H1 (cell line): ENCODE results near the gene TMA7. TPM values are rescaled to one million over a fixed set of nuclear protein-coding genes. Genes with fewer than 3 reads are reported as not detected.

Source experiments
- CTCF ChIA-PET: fragments of 300-600 bp; sonication (Branson Sonifier 250); formaldehyde crosslinking; loops from one replicate; lab custom pipeline; 2021; ENCODE audit not compliant: partially characterized antibody; lab: Charles Lee
- POLR2A ChIA-PET: fragments of 300-600 bp; sonication (Branson Sonifier 250); formaldehyde crosslinking; loops from one replicate; lab custom pipeline; 2021; ENCODE audit warnings: inconsistent platforms; ENCODE audit not compliant: partially characterized antibody; lab: Charles Lee
- DNase-seq, 2 experiments: peaks; one replicate each; pipeline versions ENCODE4 v3.0.0 to v3.0.0-alpha.2; 2010 to 2022; ENCODE audit warnings: low spot score in 2 of 2, low read depth in 1 of 2, mixed read lengths in 1 of 2
- FAIRE-seq: peaks from 2 replicates; lab custom pipeline; 2011; peaks lifted over from hg19 to GRCh38; lab: Jason Lieb, UNC
- H2AFZ ChIP-seq: 2 replicates; pipeline ENCODE4 v1.8.1; 2012; ENCODE audit warnings: low read length, inconsistent platforms
- H2AK5ac ChIP-seq: 2 replicates; pipeline ENCODE4 v1.6.1; 2013; ENCODE audit warnings: low read depth, low read length
- H2BK120ac ChIP-seq: replicated peaks from 2 replicates; pipeline ENCODE3; 2013; ENCODE audit warnings: low read depth, low read length, inconsistent platforms
- H2BK12ac ChIP-seq: 2 replicates; pipeline ENCODE4 v1.6.1; 2013; ENCODE audit warnings: low read depth, low read length
- H2BK15ac ChIP-seq: 2 replicates; pipeline ENCODE4 v1.6.1; 2013; ENCODE audit warnings: low read length
- H2BK20ac ChIP-seq: 2 replicates; pipeline ENCODE4 v1.6.1; 2013; ENCODE audit warnings: low read length
- H2BK5ac ChIP-seq: 2 replicates; pipeline ENCODE4 v1.6.1; 2013; ENCODE audit warnings: low read depth, low read length
- H3K14ac ChIP-seq: 2 replicates; pipeline ENCODE4 v1.6.1; 2013; ENCODE audit warnings: inconsistent platforms; ENCODE audit not compliant: insufficient read length
- H3K18ac ChIP-seq: 2 replicates; pipeline ENCODE4 v1.6.1; 2013; ENCODE audit warnings: low read length; ENCODE audit errors: extremely low read depth
- H3K23ac ChIP-seq: 2 replicates; pipeline ENCODE4 v1.6.1; 2013; ENCODE audit warnings: inconsistent platforms; ENCODE audit not compliant: insufficient read length
- H3K23me2 ChIP-seq: 2 replicates; pipeline ENCODE4 v1.6.1; 2013; ENCODE audit warnings: low read depth, low read length
- H3K27ac ChIP-seq: 2 replicates; pipeline ENCODE4 v1.6.1; 2011; ENCODE audit warnings: low read depth, low read length, inconsistent platforms
- H3K27me3 ChIP-seq, 4 experiments: replicated peaks in 1 of 4; 1 replicate in 1 of 4; 2 replicates in 3 of 4; pipeline versions ENCODE4 v1.6.1 to v1.8.1; 2011 to 2013; ENCODE audit warnings: low read length in 3 of 4, mild to moderate bottlenecking in 3 of 4, inconsistent platforms in 2 of 4, mixed read lengths in 2 of 4, moderate library complexity in 1 of 4; ENCODE audit not compliant: control insufficient read depth in 3 of 4, insufficient read depth in 3 of 4; ENCODE audit errors: extremely low read depth in 1 of 4
- H3K36me3 ChIP-seq, 4 experiments: 2 replicates each; pipeline versions ENCODE4 v1.6.1 to v1.8.1; 2011 to 2013; ENCODE audit warnings: mild to moderate bottlenecking in 4 of 4, low read length in 3 of 4, moderate library complexity in 2 of 4, control low read depth in 1 of 4, inconsistent platforms in 1 of 4; ENCODE audit not compliant: insufficient read depth in 4 of 4, control insufficient read depth in 2 of 4
- H3K4ac ChIP-seq: replicated peaks from 2 replicates; pipeline ENCODE3; 2013; ENCODE audit warnings: low read length, low read depth, mixed read lengths, inconsistent platforms; ENCODE audit not compliant: insufficient read length
- H3K4me1 ChIP-seq, 4 experiments: replicated peaks in 1 of 4; 1 replicate in 1 of 4; 2 replicates in 3 of 4; pipeline versions ENCODE4 v1.6.1 to v1.8.1; 2011 to 2013; ENCODE audit warnings: low read length in 3 of 4, inconsistent platforms in 2 of 4, mixed read lengths in 1 of 4; ENCODE audit not compliant: insufficient read depth in 4 of 4, control insufficient read depth in 3 of 4
- H3K4me2 ChIP-seq, 2 experiments: 2 replicates each; pipeline versions ENCODE4 v1.6.1 to v1.8.1; 2011 to 2013; ENCODE audit warnings: low read depth in 2 of 2, low read length in 2 of 2, control low read depth in 1 of 2, inconsistent platforms in 1 of 2, mild to moderate bottlenecking in 1 of 2; ENCODE audit not compliant: insufficient read depth in 1 of 2
- H3K4me3 ChIP-seq, 4 experiments: fragments of 200-600, 300-600 bp in 1 of 4; sonication (generic), shearing (Covaris generic), sonication (Bioruptor Twin) in 1 of 4; 2 replicates each; pipeline versions ENCODE4 v1.5.1 to v1.8.1; 2011 to 2016; ENCODE audit warnings: low read length in 4 of 4, low read depth in 3 of 4, control low read depth in 2 of 4, inconsistent platforms in 2 of 4, mild to moderate bottlenecking in 2 of 4, mixed read lengths in 1 of 4, moderate library complexity in 1 of 4; ENCODE audit not compliant: insufficient read depth in 2 of 4; ENCODE audit errors: extremely low read depth in 1 of 4
- H3K56ac ChIP-seq: replicated peaks from 2 replicates; pipeline ENCODE3; 2013; ENCODE audit warnings: low read depth, mild to moderate bottlenecking, mixed read lengths, low read length, inconsistent platforms; ENCODE audit not compliant: insufficient read length
- H3K79me1 ChIP-seq: 2 replicates; pipeline ENCODE4 v1.6.1; 2013; ENCODE audit warnings: low read depth, low read length, control low read depth
- H3K79me2 ChIP-seq, 2 experiments: 2 replicates each; pipeline versions ENCODE4 v1.6.1 to v1.8.1; 2012 to 2013; ENCODE audit warnings: low read length in 2 of 2, mild to moderate bottlenecking in 2 of 2, inconsistent platforms in 1 of 2; ENCODE audit not compliant: insufficient read depth in 2 of 2, control insufficient read depth in 1 of 2
- H3K9ac ChIP-seq, 4 experiments: replicated peaks in 1 of 4; 1 replicate in 1 of 4; 2 replicates in 3 of 4; pipeline versions ENCODE4 v1.6.1 to v1.8.1; 2011 to 2013; ENCODE audit warnings: low read depth in 3 of 4, low read length in 3 of 4, control low read depth in 2 of 4, mild to moderate bottlenecking in 2 of 4, moderate library complexity in 2 of 4, inconsistent platforms in 1 of 4; ENCODE audit errors: extremely low read depth in 1 of 4
- H3K9me3 ChIP-seq, 2 experiments: 2 replicates each; pipeline versions ENCODE4 v1.6.1 to v1.8.1; 2012 to 2013; ENCODE audit warnings: mild to moderate bottlenecking in 2 of 2, moderate library complexity in 2 of 2, control low read depth in 1 of 2, inconsistent platforms in 1 of 2, low read depth in 1 of 2, low read length in 1 of 2, mixed read lengths in 1 of 2; ENCODE audit not compliant: insufficient read depth in 2 of 2
- H4K20me1 ChIP-seq, 2 experiments: replicated peaks in 1 of 2; 2 replicates each; pipeline versions ENCODE3 to v1.8.1; 2011 to 2013; ENCODE audit warnings: inconsistent platforms in 2 of 2, low read length in 2 of 2, mild to moderate bottlenecking in 1 of 2; ENCODE audit not compliant: insufficient read depth in 2 of 2, control insufficient read depth in 1 of 2
- H4K5ac ChIP-seq: 2 replicates; pipeline ENCODE4 v1.6.1; 2013; ENCODE audit warnings: low read length, low read depth, mixed read lengths, inconsistent platforms; ENCODE audit not compliant: insufficient read length
- H4K8ac ChIP-seq: 2 replicates; pipeline ENCODE4 v1.8.0; 2013; ENCODE audit warnings: mild to moderate bottlenecking, moderate library complexity, low read length, inconsistent platforms; ENCODE audit not compliant: insufficient read depth; ENCODE audit errors: extremely low read depth
- H4K91ac ChIP-seq: replicated peaks from 2 replicates; pipeline ENCODE3; 2013; ENCODE audit warnings: low read length, mixed read lengths, inconsistent platforms; ENCODE audit not compliant: insufficient read length
- CEBPB ChIP-seq: IDR thresholded peaks from 2 replicates; pipeline ENCODE4 v1.6.1; 2012; ENCODE audit warnings: low read depth, low read length
- FOSL1 ChIP-seq: IDR thresholded peaks from 2 replicates; pipeline ENCODE4 v1.6.1; 2011; ENCODE audit warnings: mild to moderate bottlenecking, low read depth, low read length, moderate library complexity; ENCODE audit not compliant: insufficient read depth
- JUN ChIP-seq: IDR thresholded peaks from 2 replicates; pipeline ENCODE4 v1.6.1; 2011; ENCODE audit warnings: low read depth, mild to moderate bottlenecking, improper control_type of control experiment, low read length
- TEAD4 ChIP-seq: IDR thresholded peaks from 2 replicates; pipeline ENCODE4 v1.6.1; 2012; ENCODE audit warnings: low read depth, low read length, inconsistent platforms, mixed read lengths
- ZNF274 ChIP-seq: IDR thresholded peaks from 2 replicates; pipeline ENCODE4 v1.7.0; 2012; ENCODE audit warnings: low read length, borderline replicate concordance; ENCODE audit errors: extremely low read depth
- WGBS, 2 experiments: shearing (Covaris generic) in 1 of 2; methylation state at CpG; one replicate each; pipeline versions ENCODE4 v1.1.6 to v1.1.7; 2013 to 2015; ENCODE audit warnings: low lambda C conversion rate in 2 of 2, mixed read lengths in 2 of 2, inconsistent platforms in 1 of 2, low coverage in 1 of 2, missing lambda C conversion rate in 1 of 2; ENCODE audit not compliant: insufficient replicate concordance in 2 of 2, insufficient coverage in 1 of 2, insufficient read length in 1 of 2; ENCODE audit errors: extremely low coverage in 1 of 2, missing lambda C conversion rate in 1 of 2; 5-methylcytosine and 5-hydroxymethylcytosine counted together
- polyA plus RNA-seq, 7 experiments: library from polyadenylated mRNA; depleted of rRNA in 3 of 7; stranded (reverse) in 5 of 7; unstranded in 2 of 7; fragments of >200 nt in 5 of 7; fragments of 200-250 nt in 2 of 7; gene quantifications; 1 replicate in 5 of 7; 2 replicates in 1 of 7; 4 replicates in 1 of 7; pipeline versions ENCODE4 v1.2.1 to v1.2.3, GENCODE V29; 2011 to 2013; ENCODE audit warnings: missing spikeins in 2 of 7, mixed read lengths in 2 of 7
- total RNA-seq: library from RNA; stranded (reverse); fragmentation: NEBNext Ultra II Directional; extraction: Animal tissue kit (Norgen Biotek cat#: 25700); gene quantifications from 2 replicates; pipeline ENCODE4 v1.2.1, GENCODE V29; 2021
- TF ChIP-seq, protein P1 (sequence below): IDR thresholded peaks from 2 replicates; pipeline ENCODE4 v1.6.1; 2012; ENCODE audit warnings: low read length, inconsistent platforms

Gene TMA7
- total and polyA plus RNA-seq, 2 of the 8 experiments (the other 6 are each of a cell fraction or from before 2014, with no cell fraction given): 138 to 305 TPM

DNA sequence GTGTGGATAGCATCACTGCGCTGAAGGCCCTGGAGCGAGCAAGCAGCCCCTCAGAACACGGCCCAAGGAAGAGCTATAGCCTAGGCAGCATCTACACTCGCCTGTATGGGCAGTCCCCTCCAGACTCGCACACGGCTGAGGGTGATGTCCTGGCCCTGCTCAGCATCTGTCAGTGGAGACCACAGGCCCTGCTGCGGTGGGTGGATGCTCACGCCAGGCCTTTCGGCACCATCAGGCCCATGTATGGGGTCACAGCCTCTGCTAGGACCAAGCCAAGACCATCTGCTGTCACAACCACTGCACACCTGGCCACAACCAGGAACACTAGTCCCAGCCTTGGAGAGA, 27.0 kb downstream of the TMA7 start:
- Histone ChIP-seq H3K23me2 (no peaks in the 10 kb centered on the region), H3K4me1 (peaks cover 0 to 25% (median 14%) of the 10 kb centered on the region in 4 experiments; a peak in 5 of 7 replicates), H3K36me3 (peaks cover 7 to 35% (median 14%) of the 10 kb centered on the region in 4 experiments), H2AFZ (no peak overlapping the region), H4K20me1 (peaks cover 3 to 11% of the 10 kb centered on the region in 2 experiments), H3K9me3 (no peaks in the 10 kb centered on the region), H3K4ac (peak overlapping the region; percentile 63), H3K27me3 (no peaks in the 10 kb centered on the region), H3K18ac (no peak overlapping the region), H3K79me1 (peaks cover 6% of the 10 kb centered on the region), H4K91ac (no peak overlapping the region), H3K4me2 (no peak overlapping the region), H3K9ac (no peak overlapping the region), H2BK20ac (no peak overlapping the region; the same call in 1 of the 2 replicates), H3K27ac (0 out of 2 replicates have a peak overlapping the region, but pooled peaks have one; percentile 88)
- no peak for FAIRE-seq
- CTCF ChIA-PET: interaction anchor here (0.8 to 21.5 kb wide), 7 partner anchors 8 to 92 kb away, joined by 3 to 251 read pairs (median 26); partner anchors contain the start of genes PFKFB4 and SHISA5
- TF ChIP-seq CEBPB: no peak
- TF ChIP-seq, protein P1, sequence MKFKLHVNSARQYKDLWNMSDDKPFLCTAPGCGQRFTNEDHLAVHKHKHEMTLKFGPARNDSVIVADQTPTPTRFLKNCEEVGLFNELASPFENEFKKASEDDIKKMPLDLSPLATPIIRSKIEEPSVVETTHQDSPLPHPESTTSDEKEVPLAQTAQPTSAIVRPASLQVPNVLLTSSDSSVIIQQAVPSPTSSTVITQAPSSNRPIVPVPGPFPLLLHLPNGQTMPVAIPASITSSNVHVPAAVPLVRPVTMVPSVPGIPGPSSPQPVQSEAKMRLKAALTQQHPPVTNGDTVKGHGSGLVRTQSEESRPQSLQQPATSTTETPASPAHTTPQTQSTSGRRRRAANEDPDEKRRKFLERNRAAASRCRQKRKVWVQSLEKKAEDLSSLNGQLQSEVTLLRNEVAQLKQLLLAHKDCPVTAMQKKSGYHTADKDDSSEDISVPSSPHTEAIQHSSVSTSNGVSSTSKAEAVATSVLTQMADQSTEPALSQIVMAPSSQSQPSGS: no peak
- no peak for TF ChIP-seq TEAD4
- no peak for TF ChIP-seq FOSL1
- no peak for TF ChIP-seq ZNF274
- no peak for TF ChIP-seq JUN
- TF ChIP-seq, all 59 proteins: peak for 0
- H3K14ac ChIP-seq: no peak overlapping the region
- DNase-seq: no peak
- POLR2A ChIA-PET: interaction anchor here (0.9 to 8.1 kb wide), 17 partner anchors 8 to 196 kb away, joined by 3 to 83 read pairs (median 5); partner anchors contain the start of genes ATRIP, CELSR3 and SLC26A6
- no peak overlapping the region for H2AK5ac ChIP-seq
- no peak overlapping the region for H3K4me3 ChIP-seq
- no peak overlapping the region for H3K56ac ChIP-seq
- WGBS, 2 experiments: 88% methylated on average over 9 of the region's 9 CpGs; no CpG with 5 or more reads in 1 of the 2 experiments
- no peak overlapping the region for H4K8ac ChIP-seq
- no peak overlapping the region for H2BK12ac ChIP-seq
- peaks cover 0 to 15% of the 10 kb centered on the region in 2 experiments; a peak in 2 of 4 replicates for H3K79me2 ChIP-seq
- H2BK5ac ChIP-seq: peak overlapping the region; percentile 78; the same call in 1 of the 2 replicates
- no peak overlapping the region for H3K23ac ChIP-seq
- H2BK120ac ChIP-seq: no peak overlapping the region
- H2BK15ac ChIP-seq: no peak overlapping the region
- peak overlapping the region; percentile 18 for H4K5ac ChIP-seq
